Measurements from ENCODE around the gene GRID1. TPM values are rescaled to one million over a fixed set of nuclear protein-coding genes. Genes with fewer than 3 reads are reported as not detected.

The GRID1 gene
- total RNA-seq, 1 donor from 2014 or later = not detected

GRCh38 chr10:86373828-86374227 is 7.2 kb upstream of the GRID1 start:
- TF ChIP-seq CTCF (IDR thresholded peaks at IDR 0.05) = no peak
- POLR2A ChIA-PET = no interaction called here
- no peak for DNase-seq
- CTCF ChIA-PET = no interaction called here
- intact Hi-C loops (cut with micrococcal nuclease) = no loop called here
- ATAC-seq (ENCODE audit: low read depth) = no peak
- H3K36me3 Mint-ChIP-seq (ENCODE audit: low read depth) = no peaks in the 10 kb centered on the region
- no peaks in the 10 kb centered on the region for H3K4me1 Mint-ChIP-seq
- peaks cover 56% of the 10 kb centered on the region for H3K27me3 Mint-ChIP-seq
- H3K27ac Mint-ChIP-seq = no peak overlapping the region
- no peak overlapping the region for H3K4me3 Mint-ChIP-seq
- no peaks in the 10 kb centered on the region for H3K9me3 Mint-ChIP-seq

- CTCF ChIA-PET = no interaction called here
- H3K27me3 Mint-ChIP-seq = peaks cover 55% of the 10 kb centered on the region
- no peak for DNase-seq
Measured at GRCh38 chr10:86373251-86373650, 6.7 kb upstream of the GRID1 start.

GRCh38 chr10:86372784-86373239 is 6.2 kb upstream of the GRID1 start:
- no peak overlapping the region for H3K4me3 Mint-ChIP-seq
- ATAC-seq (ENCODE audit: low read depth) (no peak), DNase-seq (no peak)
- CTCF ChIA-PET = no interaction called here
- no peaks in the 10 kb centered on the region for H3K4me1 Mint-ChIP-seq
- intact Hi-C loops (cut with micrococcal nuclease) = no loop called here
- peaks cover 57% of the 10 kb centered on the region for H3K27me3 Mint-ChIP-seq
- H3K27ac Mint-ChIP-seq = no peak overlapping the region
- no peaks in the 10 kb centered on the region for H3K9me3 Mint-ChIP-seq
- POLR2A ChIA-PET = no interaction called here
- TF ChIP-seq CTCF (IDR thresholded peaks at IDR 0.05) = no peak
- no peaks in the 10 kb centered on the region for H3K36me3 Mint-ChIP-seq (ENCODE audit: low read depth)

More at GRCh38 chr10:86373251-86373650, 6.7 kb upstream of the GRID1 start:
- no peak for ATAC-seq (ENCODE audit: low read depth)
- intact Hi-C loops (cut with micrococcal nuclease) = no loop called here
- no peaks in the 10 kb centered on the region for H3K9me3 Mint-ChIP-seq
- H3K4me1 Mint-ChIP-seq = no peaks in the 10 kb centered on the region
- H3K4me3 Mint-ChIP-seq = no peak overlapping the region
- POLR2A ChIA-PET = no interaction called here
- H3K36me3 Mint-ChIP-seq (ENCODE audit: low read depth) = no peaks in the 10 kb centered on the region
- no peak overlapping the region for H3K27ac Mint-ChIP-seq
- no peak for TF ChIP-seq CTCF (IDR thresholded peaks at IDR 0.05)

- no peak for TF ChIP-seq CTCF (IDR thresholded peaks at IDR 0.05)
- intact Hi-C loops (cut with micrococcal nuclease) = no loop called here
- no peak overlapping the region for H3K4me3 Mint-ChIP-seq
- H3K27ac Mint-ChIP-seq = no peak overlapping the region
- DNase-seq = no peak
- H3K4me1 Mint-ChIP-seq = peaks cover 2% of the 10 kb centered on the region
- no peaks in the 10 kb centered on the region for H3K36me3 Mint-ChIP-seq (ENCODE audit: low read depth)
- no peaks in the 10 kb centered on the region for H3K9me3 Mint-ChIP-seq
- ATAC-seq (ENCODE audit: low read depth) = no peak
- CTCF ChIA-PET = interaction anchor here (0.7 kb wide), 1 partner anchor 1832 kb away, joined by 3 read pairs; no protein-coding TSS in a partner anchor
- peaks cover 58% of the 10 kb centered on the region for H3K27me3 Mint-ChIP-seq
- POLR2A ChIA-PET = no interaction called here
Measured at GRCh38 chr10:86372119-86372783, 5.7 kb upstream of the GRID1 start.

GRCh38 chr10:86371691-86372090 is 5.1 kb upstream of the GRID1 start:
- no peak overlapping the region for H3K4me3 Mint-ChIP-seq
- ATAC-seq (ENCODE audit: low read depth) (no peak), DNase-seq (no peak)
- CTCF ChIA-PET = interaction anchor here (0.7 kb wide), 1 partner anchor 1831 kb away, joined by 3 read pairs; no protein-coding TSS in a partner anchor
- no peaks in the 10 kb centered on the region for H3K36me3 Mint-ChIP-seq (ENCODE audit: low read depth)
- H3K27ac Mint-ChIP-seq = no peak overlapping the region
- peaks cover 58% of the 10 kb centered on the region for H3K27me3 Mint-ChIP-seq
- H3K9me3 Mint-ChIP-seq = no peaks in the 10 kb centered on the region
- intact Hi-C loops (cut with micrococcal nuclease) = no loop called here
- POLR2A ChIA-PET = no interaction called here
- TF ChIP-seq CTCF (IDR thresholded peaks at IDR 0.05) = no peak
- peaks cover 2% of the 10 kb centered on the region for H3K4me1 Mint-ChIP-seq

All from activated B cell treated with CpG ODN at 0.5 μM for 24 hours (primary cell).